GM20000 (cell line): ENCODE data around the gene NELFA.

Experiments used
- DNase-seq: peaks from one replicate; pipeline ENCODE4 v3.0.0; 2012; ENCODE audit warnings: low spot score
- CTCF ChIP-seq: IDR thresholded peaks from 2 replicates; pipeline ENCODE4 v1.5.1; 2012; ENCODE audit warnings: mild to moderate bottlenecking, control low read depth; ENCODE audit errors: extremely low read depth, missing control alignments

Gene NELFA

GRCh38 chr4:1981251-1982058 lies 27.3 kb downstream of the NELFA start:
- DNase-seq = no peak
- TF ChIP-seq CTCF = no peak

- DNase-seq = no peak
- no peak for TF ChIP-seq CTCF
Observed at GRCh38 chr4:1980561-1981041, 28.2 kb downstream of the NELFA start.

- TF ChIP-seq CTCF = no peak
- DNase-seq = no peak
Observed at GRCh38 chr4:1979477-1980196, 29.1 kb downstream of the NELFA start.

DNA sequence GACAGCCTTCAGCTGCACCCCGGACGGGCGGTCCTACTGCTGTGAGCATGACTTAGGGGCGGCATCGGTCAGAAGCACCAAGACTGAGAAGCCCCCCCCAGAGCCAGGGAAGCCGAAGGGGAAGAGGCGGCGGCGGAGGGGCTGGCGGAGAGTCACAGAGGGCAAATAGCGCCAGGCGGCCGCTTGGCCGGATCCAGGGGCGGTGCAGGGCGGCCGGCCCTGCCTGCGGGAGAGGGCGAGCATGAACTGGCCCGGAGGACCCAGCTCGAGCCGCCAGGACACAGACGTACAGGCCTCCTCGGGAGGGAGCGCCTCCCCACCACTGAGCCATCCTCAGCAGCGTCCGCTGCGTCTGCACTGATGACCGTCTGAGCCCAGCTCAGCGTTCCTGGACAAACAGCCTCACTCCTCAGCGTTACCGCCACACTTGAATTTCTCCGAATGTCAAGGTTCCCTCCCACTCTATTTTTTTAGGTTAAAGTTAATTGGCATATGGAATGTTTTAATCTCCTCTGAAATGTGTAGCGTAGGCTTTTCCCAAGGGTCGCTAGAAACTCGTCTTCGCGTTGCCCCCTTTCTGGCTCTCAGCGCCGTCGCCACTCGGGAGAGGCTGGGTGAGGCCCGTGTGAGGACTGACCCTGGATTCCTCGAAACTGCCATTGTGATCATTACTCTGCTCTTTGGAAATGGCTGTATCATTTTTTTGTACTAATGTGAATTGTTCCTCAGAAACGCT lies 29.9 kb downstream of the NELFA start:
- DNase-seq = no peak
- no peak for TF ChIP-seq CTCF

DNA sequence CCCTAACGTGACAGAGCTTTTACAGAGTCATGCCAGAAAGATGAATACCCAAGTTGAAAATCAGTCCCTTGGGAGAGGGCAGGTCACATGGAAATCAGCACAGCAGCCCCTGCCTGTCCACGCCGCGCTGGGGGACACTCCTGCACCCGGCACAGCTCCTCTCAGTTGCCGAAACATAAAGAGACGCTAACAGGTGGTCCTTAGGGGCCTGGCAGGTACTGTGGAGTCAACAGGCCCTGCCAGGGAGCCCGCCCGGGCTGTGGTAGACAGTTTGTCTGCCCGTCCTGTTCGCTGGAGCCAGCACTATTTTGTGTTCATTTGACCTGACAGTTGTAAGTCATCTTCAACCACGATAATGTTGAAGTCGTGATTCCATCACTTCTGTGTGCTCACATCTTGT lies 30.5 kb downstream of the NELFA start:
- no peak for DNase-seq
- TF ChIP-seq CTCF = no peak

- DNase-seq = no peak
- no peak for TF ChIP-seq CTCF
Observed at GRCh38 chr4:1976416-1977352, 32.1 kb downstream of the NELFA start.
